Measurements from ENCODE around the gene MAGEA9.

DNA sequence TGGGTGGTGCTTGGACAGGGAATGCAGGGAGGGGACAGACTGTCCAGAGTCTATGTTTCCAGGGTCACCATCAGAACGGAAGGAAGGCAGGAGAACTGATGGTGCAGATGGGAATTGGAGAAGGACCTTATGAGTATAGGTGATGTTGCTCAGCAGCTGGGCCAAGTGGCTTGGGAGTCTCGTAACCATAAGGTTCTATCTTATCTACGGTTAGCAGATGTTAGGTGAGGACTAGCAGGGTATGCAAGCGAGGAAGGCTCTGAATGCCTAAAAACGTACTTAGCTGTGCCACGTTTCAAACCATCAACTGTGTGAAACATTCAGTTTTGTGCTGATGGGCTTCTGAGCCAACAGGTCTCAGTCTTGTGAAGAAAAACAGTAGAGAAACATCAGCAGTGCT, 22.4 kb downstream of the MAGEA9 start:
- no peak for TF ChIP-seq EZH2 (IDR thresholded peaks at IDR 0.05; ENCODE audit: insufficient read depth, low read length)
- TF ChIP-seq, protein P1, sequence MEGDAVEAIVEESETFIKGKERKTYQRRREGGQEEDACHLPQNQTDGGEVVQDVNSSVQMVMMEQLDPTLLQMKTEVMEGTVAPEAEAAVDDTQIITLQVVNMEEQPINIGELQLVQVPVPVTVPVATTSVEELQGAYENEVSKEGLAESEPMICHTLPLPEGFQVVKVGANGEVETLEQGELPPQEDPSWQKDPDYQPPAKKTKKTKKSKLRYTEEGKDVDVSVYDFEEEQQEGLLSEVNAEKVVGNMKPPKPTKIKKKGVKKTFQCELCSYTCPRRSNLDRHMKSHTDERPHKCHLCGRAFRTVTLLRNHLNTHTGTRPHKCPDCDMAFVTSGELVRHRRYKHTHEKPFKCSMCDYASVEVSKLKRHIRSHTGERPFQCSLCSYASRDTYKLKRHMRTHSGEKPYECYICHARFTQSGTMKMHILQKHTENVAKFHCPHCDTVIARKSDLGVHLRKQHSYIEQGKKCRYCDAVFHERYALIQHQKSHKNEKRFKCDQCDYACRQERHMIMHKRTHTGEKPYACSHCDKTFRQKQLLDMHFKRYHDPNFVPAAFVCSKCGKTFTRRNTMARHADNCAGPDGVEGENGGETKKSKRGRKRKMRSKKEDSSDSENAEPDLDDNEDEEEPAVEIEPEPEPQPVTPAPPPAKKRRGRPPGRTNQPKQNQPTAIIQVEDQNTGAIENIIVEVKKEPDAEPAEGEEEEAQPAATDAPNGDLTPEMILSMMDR (IDR thresholded peaks at IDR 0.05; ENCODE audit: insufficient read depth, low read depth, low read length), result no peak

All from astrocyte (in vitro differentiated cells and primary cell).